ENCODE data around the gene GLA. TPM values are rescaled to one million over a fixed set of nuclear protein-coding genes. Genes with fewer than 3 reads are reported as not detected.

GLA gene
- total and polyA plus RNA-seq, 2 donors (not counting 1 experiment from before 2014, with no cell fraction given) = 22.1 to 42.7 TPM

DNA sequence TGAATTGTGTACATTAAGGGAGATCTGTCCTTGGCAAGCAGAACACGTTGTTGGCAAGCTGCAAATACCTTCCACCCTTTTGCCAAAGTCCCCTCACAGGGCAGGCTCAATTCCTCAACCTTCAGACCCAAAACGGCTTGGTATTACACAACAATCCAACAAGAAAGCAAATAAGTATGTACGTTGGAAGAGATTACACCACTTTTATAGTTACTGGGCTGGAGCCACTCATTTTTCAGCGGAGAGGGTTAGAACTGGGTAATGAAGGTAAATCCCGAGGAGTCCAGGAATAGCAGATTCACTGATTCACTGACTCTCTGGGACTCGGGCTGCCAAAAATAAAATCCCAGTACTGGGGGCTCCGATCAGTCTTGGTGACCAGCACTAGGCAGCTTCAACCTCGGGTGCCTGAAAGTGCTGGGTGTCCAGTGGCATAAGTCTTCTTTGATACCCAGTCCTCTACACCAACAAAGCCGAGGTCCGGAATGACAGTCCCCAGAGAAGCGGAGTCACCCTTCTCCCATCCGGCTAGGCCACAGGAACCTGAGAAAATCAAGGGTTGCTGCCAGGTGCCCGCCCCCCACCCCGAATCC is 59.8 kb downstream of the GLA start:
- intact Hi-C loops (cut with micrococcal nuclease) = loop anchor here (1.0 to 2.0 kb wide), 2 partner anchors 42 to 61 kb away; partner anchors contain the start of gene HNRNPH2
- ChIA-PET POLR2A (interaction anchor here (0.9 kb wide), 1 partner anchor 36 kb away, joined by 4 read pairs; no protein-coding TSS in a partner anchor), CTCF (interaction anchor here (1.1 to 1.8 kb wide), 3 partner anchors 43 to 69 kb away, joined by 3 to 12 read pairs (median 5); partner anchors contain the start of gene RPL36A)
- peak overlapping the region; percentile 74 for H3K4me2 ChIP-seq (replicated peaks; ENCODE audit: low read depth, low read length, poor library complexity, severe bottlenecking)
- H3K4me3 Mint-ChIP-seq = peak overlapping the region; percentile 92
- TF ChIP-seq, protein P1, sequence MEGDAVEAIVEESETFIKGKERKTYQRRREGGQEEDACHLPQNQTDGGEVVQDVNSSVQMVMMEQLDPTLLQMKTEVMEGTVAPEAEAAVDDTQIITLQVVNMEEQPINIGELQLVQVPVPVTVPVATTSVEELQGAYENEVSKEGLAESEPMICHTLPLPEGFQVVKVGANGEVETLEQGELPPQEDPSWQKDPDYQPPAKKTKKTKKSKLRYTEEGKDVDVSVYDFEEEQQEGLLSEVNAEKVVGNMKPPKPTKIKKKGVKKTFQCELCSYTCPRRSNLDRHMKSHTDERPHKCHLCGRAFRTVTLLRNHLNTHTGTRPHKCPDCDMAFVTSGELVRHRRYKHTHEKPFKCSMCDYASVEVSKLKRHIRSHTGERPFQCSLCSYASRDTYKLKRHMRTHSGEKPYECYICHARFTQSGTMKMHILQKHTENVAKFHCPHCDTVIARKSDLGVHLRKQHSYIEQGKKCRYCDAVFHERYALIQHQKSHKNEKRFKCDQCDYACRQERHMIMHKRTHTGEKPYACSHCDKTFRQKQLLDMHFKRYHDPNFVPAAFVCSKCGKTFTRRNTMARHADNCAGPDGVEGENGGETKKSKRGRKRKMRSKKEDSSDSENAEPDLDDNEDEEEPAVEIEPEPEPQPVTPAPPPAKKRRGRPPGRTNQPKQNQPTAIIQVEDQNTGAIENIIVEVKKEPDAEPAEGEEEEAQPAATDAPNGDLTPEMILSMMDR (IDR thresholded peaks at IDR 0.05) = no peak
- TF ChIP-seq EZH2 (IDR thresholded peaks at IDR 0.05; ENCODE audit: borderline replicate concordance, insufficient read depth, low read depth, low read length, poor library complexity, severe bottlenecking) = no peak
- DNase-seq (no peak), ATAC-seq (ENCODE audit: low read depth) (no peak)
- H3K27me3 ChIP-seq (replicated peaks in 1 of 4; ENCODE audit: control extremely low read depth in 1 of 4, control insufficient read depth in 3 of 4, insufficient read depth in 4 of 4, low read length in 3 of 4) = no peaks in the 10 kb centered on the region
- H3K27ac Mint-ChIP-seq = peak overlapping the region; percentile 86
- no peaks in the 10 kb centered on the region for H3K9me3 ChIP-seq (ENCODE audit: control extremely low read depth in 1 of 3, control insufficient read depth in 2 of 3, insufficient read depth in 1 of 3, low read length in 2 of 3)
- peak overlapping the region; percentile 76 for H3K9ac ChIP-seq (ENCODE audit: low read length)
- no peaks in the 10 kb centered on the region for H3K9me3 Mint-ChIP-seq (ENCODE audit: insufficient read depth)
- H3K79me2 ChIP-seq (ENCODE audit: control insufficient read depth, insufficient read depth, low read length) = peaks cover 30% of the 10 kb centered on the region
- H3K4me3 ChIP-seq (ENCODE audit: control extremely low read depth in 1 of 5, extremely low read depth in 1 of 5, insufficient read depth in 1 of 5, low read depth in 2 of 5, low read length in 4 of 5) = peak overlapping the region; percentile 64 to 81 (median 74)
- peaks cover 3 to 15% of the 10 kb centered on the region in 2 donors for H3K4me1 ChIP-seq (ENCODE audit: control insufficient read depth in 2 of 2, insufficient read depth in 2 of 2, low read length in 2 of 2)
- H3K36me3 ChIP-seq (replicated peaks in 1 of 2; ENCODE audit: control extremely low read depth in 1 of 2, control insufficient read depth in 1 of 2, extremely low read depth in 1 of 2, insufficient read depth in 2 of 2, low read length in 1 of 2) = peaks cover 2 to 17% of the 10 kb centered on the region in 2 experiments
- H3K27ac ChIP-seq (ENCODE audit: low read length in 2 of 2) = peak overlapping the region in 1 of 2 donors; percentile 51
- H2AFZ ChIP-seq (ENCODE audit: insufficient read depth, low read depth, low read length, poor library complexity, severe bottlenecking) = peak overlapping the region; percentile 86
- peaks cover 12% of the 10 kb centered on the region for H3K4me1 Mint-ChIP-seq
- no peaks in the 10 kb centered on the region for H3K27me3 Mint-ChIP-seq
- WGBS (ENCODE audit: insufficient coverage) = 0% methylated on average over 3 of the region's 14 CpGs
- H4K20me1 ChIP-seq (ENCODE audit: control insufficient read depth, insufficient read depth, low read length, poor library complexity, severe bottlenecking) = no peaks in the 10 kb centered on the region

Other genes with a start within 250 kb of the GLA start
- 0.10 TPM in 1 of 2 replicates, not detected in the other for gene DRP2, start 188.1 kb downstream of the GLA start, total RNA-seq
- 0.04 TPM in 2 replicates for gene DRP2, start 188.1 kb downstream of the GLA start, polyA plus RNA-seq
- not detected in 2 replicates for gene TAF7L, start 116.6 kb downstream of the GLA start, total RNA-seq
- 0.07 and 0.10 TPM in 2 replicates for gene TAF7L, start 116.6 kb downstream of the GLA start, polyA plus RNA-seq
- 12.0 and 13.4 TPM in 2 replicates for gene TIMM8A, start 59.2 kb downstream of the GLA start, total RNA-seq
- 4.0 and 4.1 TPM in 2 replicates for gene TIMM8A, start 59.2 kb downstream of the GLA start, polyA plus RNA-seq
- gene BTK, start 21.7 kb downstream of the GLA start, total RNA-seq = 235 and 243 TPM in 2 replicates
- gene BTK, start 21.7 kb downstream of the GLA start, polyA plus RNA-seq = 157 and 166 TPM in 2 replicates
- gene RPL36A, start 16.9 kb downstream of the GLA start, total RNA-seq = 155 and 156 TPM in 2 replicates
- 2,759 and 3,836 TPM in 2 replicates for gene RPL36A, start 16.9 kb downstream of the GLA start, polyA plus RNA-seq
- gene HNRNPH2, start 297 bp upstream of the GLA start, total RNA-seq = 48.4 and 57.1 TPM in 2 replicates
- 9.2 and 24.3 TPM in 2 replicates for gene HNRNPH2, start 297 bp upstream of the GLA start, polyA plus RNA-seq
- gene ARMCX4, start 77.5 kb upstream of the GLA start, total RNA-seq = 6.7 and 8.2 TPM in 2 replicates
- gene ARMCX4, start 77.5 kb upstream of the GLA start, polyA plus RNA-seq = 2.1 and 6.8 TPM in 2 replicates
- 0.17 TPM in 2 replicates for gene ARMCX1, start 142.6 kb upstream of the GLA start, total RNA-seq
- gene ARMCX1, start 142.6 kb upstream of the GLA start, polyA plus RNA-seq = 0.27 and 0.92 TPM in 2 replicates
- 48.2 and 51.6 TPM in 2 replicates for gene ARMCX6, start 210.1 kb upstream of the GLA start, total RNA-seq
- 39.6 and 47.5 TPM in 2 replicates for gene ARMCX6, start 210.1 kb upstream of the GLA start, polyA plus RNA-seq
- 36.2 and 39.2 TPM in 2 replicates for gene ARMCX3, start 215.2 kb upstream of the GLA start, total RNA-seq
- gene ARMCX3, start 215.2 kb upstream of the GLA start, polyA plus RNA-seq = 16.9 and 31.3 TPM in 2 replicates